Subcutaneous adipose tissue (tissue), 4 donors: Measurements from ENCODE around the gene TTC28. TPM values are rescaled to one million over a fixed set of nuclear protein-coding genes. Genes with fewer than 3 reads are reported as not detected.

Source experiments
- total RNA-seq, 4 donors: library from RNA; depleted of rRNA; stranded (reverse); fragments of >200 nt; gene quantifications; one replicate each; pipeline ENCODE4 v1.1.0, GENCODE V29; 2016
- TF ChIP-seq, protein P1 (sequence below): fragments of 450-650 bp; IDR thresholded peaks from one replicate; pipeline ENCODE4 v1.5.1; 2016; ENCODE audit warnings: low read depth, mild to moderate bottlenecking, control low read depth, antibody characterized with exemption, moderate library complexity

Gene TTC28
- total RNA-seq, 4 donors from 2014 or later = 42.6 to 71.6 (median 43.4) TPM

DNA sequence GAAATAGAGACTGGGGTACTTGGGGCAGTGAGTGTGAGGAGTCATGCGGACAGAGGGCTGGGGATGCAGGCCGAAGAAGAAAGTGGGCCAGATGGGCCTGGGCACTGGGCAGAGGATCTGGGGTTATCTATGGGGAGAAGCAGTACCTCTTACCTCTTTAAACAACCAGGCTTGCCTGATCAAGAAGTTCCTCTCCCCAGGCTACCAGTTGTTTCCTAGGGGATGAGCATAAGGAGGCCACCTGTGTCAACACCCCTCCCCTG is 662.2 kb downstream of the TTC28 start:
- TF ChIP-seq, protein P1, sequence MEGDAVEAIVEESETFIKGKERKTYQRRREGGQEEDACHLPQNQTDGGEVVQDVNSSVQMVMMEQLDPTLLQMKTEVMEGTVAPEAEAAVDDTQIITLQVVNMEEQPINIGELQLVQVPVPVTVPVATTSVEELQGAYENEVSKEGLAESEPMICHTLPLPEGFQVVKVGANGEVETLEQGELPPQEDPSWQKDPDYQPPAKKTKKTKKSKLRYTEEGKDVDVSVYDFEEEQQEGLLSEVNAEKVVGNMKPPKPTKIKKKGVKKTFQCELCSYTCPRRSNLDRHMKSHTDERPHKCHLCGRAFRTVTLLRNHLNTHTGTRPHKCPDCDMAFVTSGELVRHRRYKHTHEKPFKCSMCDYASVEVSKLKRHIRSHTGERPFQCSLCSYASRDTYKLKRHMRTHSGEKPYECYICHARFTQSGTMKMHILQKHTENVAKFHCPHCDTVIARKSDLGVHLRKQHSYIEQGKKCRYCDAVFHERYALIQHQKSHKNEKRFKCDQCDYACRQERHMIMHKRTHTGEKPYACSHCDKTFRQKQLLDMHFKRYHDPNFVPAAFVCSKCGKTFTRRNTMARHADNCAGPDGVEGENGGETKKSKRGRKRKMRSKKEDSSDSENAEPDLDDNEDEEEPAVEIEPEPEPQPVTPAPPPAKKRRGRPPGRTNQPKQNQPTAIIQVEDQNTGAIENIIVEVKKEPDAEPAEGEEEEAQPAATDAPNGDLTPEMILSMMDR = no peak

DNA sequence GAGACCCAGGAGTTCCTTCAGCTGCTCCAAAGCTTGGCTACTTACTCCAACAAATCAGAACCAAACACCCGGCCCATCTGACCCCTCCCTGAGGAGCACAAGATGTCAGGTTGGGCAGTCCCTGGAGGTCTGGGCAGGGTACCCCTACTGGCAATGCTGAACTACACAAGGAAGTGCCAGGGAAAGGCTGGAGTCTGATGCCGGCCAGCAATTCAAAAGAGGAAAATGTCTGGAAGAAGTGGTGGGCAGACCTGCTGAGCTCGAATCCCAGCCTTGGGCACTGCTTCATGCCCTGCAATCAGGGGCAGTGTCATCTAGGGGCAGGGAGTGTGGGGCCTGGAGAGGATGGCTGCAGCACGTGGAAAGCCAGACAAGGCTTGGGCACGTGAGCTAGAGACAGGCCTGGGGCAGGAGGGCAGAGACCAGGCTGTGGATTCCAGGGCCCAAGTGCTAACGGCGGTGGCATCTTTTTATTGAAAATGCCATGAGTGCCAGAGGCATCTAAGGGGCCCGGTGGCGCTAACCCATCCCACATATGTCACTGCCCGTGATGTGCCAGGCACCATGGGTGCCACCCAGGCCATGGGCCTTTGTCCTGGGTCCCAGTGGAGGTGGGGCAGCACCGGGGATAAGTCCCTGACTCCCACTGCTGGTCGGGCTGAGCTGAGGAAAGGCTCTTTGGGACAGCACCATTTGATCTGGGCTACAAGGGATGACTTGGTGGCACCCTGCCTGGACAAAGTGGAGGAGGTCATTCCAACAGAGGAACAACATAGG is 662.7 kb downstream of the TTC28 start:
- TF ChIP-seq, protein P1 = no peak

DNA sequence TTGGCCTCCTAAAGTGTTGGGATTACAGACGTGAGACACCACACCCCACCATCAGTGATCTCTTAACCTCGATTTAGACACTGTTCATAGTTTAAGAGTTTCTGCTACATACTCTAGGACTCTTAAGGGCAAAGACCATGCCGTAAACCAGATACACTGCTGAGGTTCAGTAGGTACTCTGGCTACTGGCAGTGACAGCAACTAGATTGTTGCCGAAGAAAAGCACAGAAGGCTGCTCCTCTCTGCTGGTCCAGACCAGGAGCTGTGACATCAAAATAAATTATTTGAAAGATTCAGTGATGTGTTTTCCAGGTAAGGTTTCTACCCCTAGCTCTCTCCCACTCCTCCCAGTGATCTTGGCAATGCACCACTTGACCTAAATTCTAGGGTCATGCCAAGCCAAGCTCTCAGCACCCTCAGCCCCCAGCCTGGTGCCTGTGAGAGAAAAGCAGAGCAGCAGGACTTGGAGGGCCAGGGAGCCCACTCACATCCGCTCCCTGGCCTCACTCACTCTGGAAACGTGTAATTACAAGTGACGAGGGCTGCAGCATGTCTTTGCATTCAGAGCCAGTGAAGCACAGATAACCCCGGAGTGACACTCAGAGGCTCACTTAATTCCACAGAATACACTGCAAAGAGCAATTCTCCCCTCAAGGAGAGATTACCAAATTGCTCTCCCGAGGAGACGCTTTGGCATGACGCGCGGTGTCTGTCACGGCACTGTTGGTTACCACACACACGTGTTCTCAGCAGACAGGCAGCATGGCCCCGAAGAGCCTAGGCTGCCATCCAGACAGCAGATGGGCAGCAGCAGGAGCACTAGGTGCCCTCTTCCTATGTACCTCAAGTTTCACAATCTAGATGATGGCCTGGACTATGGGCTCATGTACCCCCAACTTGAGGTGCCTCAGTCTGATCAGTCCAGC is 663.7 kb downstream of the TTC28 start:
- TF ChIP-seq, protein P1 = no peak

- TF ChIP-seq, protein P1 = no peak
Observed at GRCh38 chr22:28015046-28015425, 664.6 kb downstream of the TTC28 start.

- TF ChIP-seq, protein P1 = no peak
Observed at GRCh38 chr22:28014211-28015045, 665.2 kb downstream of the TTC28 start.

DNA sequence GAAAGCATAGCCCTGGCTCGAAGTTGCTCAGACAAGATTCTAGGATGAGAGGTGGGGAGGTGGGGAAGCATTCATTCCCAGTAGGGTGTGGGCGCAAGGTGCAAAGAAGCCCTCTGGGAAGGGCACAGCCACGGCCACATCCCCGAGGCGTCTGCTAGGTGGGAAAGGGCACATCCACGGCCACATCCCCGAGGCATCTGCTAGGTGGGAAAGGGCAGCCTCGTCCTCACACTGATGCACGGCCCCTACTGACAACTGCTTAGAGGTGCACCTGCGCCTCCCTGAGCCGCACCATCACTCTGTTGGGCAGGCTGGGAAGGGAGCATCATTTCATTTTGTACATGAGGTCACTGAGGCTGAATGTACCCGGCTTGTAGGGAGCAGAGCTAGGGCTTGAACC is 666.0 kb downstream of the TTC28 start:
- TF ChIP-seq, protein P1 = no peak
